ENCODE results near the gene GRK2.

The GRK2 gene

DNA sequence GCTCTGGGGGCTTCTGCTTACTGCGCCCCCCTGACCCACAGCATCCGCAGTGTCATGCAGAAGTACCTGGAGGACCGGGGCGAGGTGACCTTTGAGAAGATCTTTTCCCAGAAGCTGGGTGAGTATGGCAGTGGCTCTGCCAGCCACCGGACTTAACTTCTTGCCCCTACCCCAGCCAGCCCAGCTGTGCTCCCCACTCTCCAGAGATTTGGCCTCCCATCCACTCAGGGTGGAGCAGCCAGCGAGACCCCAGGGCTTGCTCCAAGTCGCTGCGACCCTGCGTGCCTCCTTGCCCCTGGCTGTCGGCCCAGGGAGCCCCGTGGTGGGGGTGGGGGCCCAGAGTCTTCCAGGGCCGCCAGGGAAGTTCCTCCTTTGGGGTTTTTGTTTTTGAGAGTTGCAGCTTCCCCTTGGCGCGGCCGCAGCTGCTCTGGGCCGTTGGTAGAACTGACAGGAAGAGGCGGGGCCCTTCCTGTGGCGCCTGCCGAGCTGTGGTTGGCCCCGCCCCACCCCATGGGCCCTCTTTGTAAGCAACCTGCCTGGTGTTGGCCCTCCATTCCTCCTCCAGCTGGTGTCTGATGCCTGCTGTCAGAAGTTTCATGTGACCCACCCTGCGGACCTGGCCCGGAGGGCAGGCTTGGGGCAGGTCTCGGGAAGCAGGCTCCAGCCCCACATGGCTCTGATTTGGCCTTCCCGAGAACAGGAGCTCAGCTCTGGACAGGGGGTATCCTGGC, 11.1 kb downstream of the GRK2 start:
- H3K4me3 ChIP-seq (ENCODE audit: low read depth, low read length), result peak overlapping the region; percentile 47
- TF ChIP-seq, protein P1, sequence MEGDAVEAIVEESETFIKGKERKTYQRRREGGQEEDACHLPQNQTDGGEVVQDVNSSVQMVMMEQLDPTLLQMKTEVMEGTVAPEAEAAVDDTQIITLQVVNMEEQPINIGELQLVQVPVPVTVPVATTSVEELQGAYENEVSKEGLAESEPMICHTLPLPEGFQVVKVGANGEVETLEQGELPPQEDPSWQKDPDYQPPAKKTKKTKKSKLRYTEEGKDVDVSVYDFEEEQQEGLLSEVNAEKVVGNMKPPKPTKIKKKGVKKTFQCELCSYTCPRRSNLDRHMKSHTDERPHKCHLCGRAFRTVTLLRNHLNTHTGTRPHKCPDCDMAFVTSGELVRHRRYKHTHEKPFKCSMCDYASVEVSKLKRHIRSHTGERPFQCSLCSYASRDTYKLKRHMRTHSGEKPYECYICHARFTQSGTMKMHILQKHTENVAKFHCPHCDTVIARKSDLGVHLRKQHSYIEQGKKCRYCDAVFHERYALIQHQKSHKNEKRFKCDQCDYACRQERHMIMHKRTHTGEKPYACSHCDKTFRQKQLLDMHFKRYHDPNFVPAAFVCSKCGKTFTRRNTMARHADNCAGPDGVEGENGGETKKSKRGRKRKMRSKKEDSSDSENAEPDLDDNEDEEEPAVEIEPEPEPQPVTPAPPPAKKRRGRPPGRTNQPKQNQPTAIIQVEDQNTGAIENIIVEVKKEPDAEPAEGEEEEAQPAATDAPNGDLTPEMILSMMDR (IDR thresholded peaks at IDR 0.05; ENCODE audit: low read depth, low read length), result no peak

DNA sequence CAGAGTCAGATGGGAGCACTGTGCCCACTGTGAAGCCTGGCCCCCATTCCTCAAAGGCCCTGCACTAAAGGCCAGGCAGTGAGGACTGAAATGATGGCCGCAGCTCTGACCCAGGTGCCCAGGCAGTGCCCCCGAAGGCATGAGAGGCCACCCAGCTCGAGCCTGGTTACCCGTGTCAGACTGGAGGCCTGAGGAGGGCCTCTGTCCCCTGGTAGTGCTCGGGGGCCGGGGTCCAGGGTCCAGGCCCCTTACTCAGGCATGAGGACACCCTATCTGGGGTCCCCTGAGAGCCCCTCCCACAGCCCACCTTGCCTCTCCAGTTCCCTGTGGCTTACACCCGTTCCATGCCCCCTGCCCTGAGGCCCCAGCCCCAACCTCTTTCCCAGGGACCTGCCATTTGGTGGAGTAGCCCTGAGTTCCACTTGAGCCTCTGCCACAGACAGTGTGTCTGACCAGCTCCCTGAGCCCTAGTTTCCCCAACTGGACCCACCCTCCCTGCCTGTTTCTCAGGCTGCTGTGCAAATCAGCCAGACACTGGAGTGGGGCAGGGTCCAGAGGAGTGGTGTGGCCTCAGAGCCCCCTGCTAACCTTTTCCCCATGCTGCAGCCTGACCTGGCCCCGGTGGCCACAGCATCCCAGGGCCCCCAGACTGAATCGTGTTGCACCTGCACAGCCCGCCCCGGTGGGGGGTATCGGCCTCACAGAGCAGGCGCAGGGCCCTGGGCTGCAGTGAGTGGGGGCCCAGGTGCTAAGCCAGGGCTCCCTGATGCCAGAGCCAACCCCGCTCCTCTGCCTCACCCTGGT, 12.1 kb downstream of the GRK2 start:
- no peak overlapping the region for H3K4me3 ChIP-seq (ENCODE audit: low read depth, low read length)
- TF ChIP-seq, protein P1 (IDR thresholded peaks at IDR 0.05; ENCODE audit: low read depth, low read length), result no peak

DNA sequence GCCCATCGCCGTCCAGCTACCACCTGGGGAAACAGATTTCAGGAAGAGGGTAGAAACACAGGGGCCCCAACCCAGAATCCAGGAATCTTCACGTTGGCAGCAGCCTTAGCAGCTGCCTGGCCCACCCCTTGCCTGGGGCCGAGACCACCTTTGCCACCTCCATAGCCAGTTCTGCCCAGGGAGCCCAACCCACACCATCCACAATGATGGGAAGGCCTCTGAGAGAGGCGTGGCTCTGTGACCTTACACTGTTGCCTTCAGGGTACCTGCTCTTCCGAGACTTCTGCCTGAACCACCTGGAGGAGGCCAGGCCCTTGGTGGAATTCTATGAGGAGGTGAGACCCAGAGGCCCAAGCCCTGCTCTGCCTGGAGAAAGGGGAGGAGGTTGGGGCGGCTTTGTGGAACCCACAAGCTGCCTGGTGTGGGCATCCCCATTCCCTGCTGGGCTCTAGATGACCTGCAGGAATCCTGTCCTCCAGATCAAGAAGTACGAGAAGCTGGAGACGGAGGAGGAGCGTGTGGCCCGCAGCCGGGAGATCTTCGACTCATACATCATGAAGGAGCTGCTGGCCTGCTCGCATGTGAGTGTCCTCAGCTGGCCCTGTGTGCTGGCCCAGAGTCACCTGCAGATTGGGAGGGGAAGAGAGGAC, 12.8 kb downstream of the GRK2 start:
- H3K4me3 ChIP-seq (ENCODE audit: low read depth, low read length), result no peak overlapping the region
- TF ChIP-seq, protein P1 (IDR thresholded peaks at IDR 0.05; ENCODE audit: low read depth, low read length), result no peak

DNA sequence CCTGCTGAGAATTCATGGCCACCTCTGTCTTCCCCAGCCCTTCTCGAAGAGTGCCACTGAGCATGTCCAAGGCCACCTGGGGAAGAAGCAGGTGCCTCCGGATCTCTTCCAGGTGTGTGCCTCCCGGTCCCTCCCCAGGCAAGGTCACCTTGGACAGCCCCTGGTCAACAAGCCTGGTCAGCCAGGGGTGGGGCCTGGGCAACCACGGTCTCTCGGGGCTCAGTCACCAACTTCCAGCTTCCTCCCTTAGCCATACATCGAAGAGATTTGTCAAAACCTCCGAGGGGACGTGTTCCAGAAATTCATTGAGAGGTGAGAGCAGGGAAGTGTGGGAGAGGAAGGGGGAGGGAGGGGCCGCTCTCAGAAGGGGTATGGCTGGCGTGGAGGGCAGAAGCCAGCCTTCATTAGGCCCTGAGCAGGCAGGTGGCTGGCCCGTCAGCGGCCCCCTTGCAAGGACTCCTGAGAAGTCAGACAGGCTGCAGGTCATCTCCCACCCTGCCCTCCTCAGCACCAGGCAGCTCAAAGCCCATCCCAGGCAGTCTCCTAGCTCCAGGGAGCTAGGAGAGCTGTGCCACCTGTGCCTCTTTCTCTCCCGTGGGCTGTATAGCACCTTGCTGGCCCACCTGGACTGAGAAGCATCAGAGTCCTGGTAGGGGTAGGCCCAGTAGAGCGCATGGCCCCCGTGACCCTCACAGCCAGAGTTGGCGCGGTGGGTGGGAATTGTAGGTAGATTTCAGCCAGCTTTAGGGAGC, 13.5 kb downstream of the GRK2 start:
- no peak overlapping the region for H3K4me3 ChIP-seq (ENCODE audit: low read depth, low read length)
- TF ChIP-seq, protein P1 (IDR thresholded peaks at IDR 0.05; ENCODE audit: low read depth, low read length), result no peak

DNA sequence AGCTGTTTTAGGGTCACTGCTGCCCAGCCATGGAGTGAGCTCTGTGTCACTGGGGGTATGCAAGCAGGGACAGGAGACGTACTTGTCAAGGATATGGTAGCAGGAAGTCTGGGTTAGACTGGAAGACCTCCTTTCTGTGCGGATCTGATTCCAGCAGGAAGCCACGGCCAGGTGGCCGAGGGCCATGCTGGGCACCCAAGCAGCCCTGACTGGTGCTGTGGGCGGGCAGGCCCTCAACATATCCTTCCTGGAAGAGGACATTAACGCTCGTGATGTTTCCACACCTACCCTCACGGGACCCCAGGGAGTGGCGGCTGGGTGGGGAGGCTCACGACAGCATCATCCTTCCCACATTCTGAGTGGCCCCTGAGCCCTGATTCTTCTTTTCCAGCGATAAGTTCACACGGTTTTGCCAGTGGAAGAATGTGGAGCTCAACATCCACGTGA, 14.1 kb downstream of the GRK2 start:
- H3K4me3 ChIP-seq (ENCODE audit: low read depth, low read length), result no peak overlapping the region
- TF ChIP-seq, protein P1 (IDR thresholded peaks at IDR 0.05; ENCODE audit: low read depth, low read length), result no peak

DNA sequence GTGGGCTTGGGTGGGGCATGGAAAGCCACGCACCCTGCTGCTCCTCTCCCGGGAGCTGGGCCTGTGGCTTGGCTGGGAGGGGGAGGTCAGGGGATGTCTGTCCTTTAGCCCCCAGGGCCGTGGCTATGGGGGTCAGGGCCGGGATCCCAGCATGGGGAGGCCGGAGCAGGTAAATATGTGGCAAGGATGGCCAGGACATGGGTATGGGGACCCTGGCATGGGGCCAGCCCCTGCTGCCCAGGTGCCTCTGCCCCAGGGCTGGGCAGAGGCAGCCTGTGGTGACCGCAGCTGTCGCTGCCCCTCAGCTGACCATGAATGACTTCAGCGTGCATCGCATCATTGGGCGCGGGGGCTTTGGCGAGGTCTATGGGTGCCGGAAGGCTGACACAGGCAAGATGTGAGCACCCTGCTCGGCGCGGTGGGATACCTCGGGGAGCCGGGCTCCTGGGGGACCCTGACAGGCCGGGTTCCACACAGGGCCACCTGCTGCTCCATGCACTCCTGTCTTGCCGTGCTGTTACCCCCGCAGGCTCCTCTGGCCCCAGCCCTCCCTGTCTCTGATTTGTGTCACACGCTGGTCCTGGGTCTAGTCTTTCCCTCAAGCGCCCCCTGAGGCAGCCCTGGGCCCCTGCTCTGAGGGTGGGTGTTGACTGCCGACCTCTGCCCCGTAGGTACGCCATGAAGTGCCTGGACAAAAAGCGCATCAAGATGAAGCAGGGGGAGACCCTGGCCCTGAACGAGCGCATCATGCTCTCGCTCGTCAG, 14.7 kb downstream of the GRK2 start:
- H3K4me3 ChIP-seq (ENCODE audit: low read depth, low read length), result no peak overlapping the region
- TF ChIP-seq, protein P1 (IDR thresholded peaks at IDR 0.05; ENCODE audit: low read depth, low read length), result no peak
